Activated naive CD4-positive, alpha-beta T cell treated with Interleukin-2 at 50 U/mL for 16 hours (primary cell): Measurements from ENCODE around the gene PAK1.

ENCODE experiments used
- DNase-seq: peaks from one replicate; pipeline ENCODE4 v3.0.0-alpha.2; 2020

PAK1 gene

GRCh38 chr11:77359481-77359880 lies 114.4 kb downstream of the PAK1 start:
- DNase-seq, result no peak

DNA sequence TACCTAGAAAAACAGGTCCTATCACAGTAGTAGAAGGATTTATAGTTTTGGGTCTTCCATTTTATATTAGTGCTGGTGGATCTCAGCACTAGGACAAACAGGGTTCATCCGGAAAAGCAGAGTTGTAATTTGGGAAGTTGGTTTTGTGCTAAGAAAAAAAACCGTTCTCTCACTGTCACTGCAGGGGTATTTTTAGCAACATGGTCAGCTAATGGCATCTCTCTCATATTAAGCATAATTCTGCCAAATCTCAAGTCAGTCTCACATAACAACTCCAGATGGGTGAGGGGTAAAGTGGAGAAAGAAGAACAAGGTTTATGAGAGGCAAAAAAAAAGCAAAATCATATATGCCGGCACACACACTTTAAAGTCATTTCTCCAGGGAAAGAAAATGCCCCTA lies 120.8 kb downstream of the PAK1 start:
- no peak for DNase-seq

- no peak for DNase-seq
Observed at GRCh38 chr11:77351281-77351886, 122.5 kb downstream of the PAK1 start.

- DNase-seq, result no peak
Observed at GRCh38 chr11:77347948-77348347, 125.9 kb downstream of the PAK1 start.

DNA sequence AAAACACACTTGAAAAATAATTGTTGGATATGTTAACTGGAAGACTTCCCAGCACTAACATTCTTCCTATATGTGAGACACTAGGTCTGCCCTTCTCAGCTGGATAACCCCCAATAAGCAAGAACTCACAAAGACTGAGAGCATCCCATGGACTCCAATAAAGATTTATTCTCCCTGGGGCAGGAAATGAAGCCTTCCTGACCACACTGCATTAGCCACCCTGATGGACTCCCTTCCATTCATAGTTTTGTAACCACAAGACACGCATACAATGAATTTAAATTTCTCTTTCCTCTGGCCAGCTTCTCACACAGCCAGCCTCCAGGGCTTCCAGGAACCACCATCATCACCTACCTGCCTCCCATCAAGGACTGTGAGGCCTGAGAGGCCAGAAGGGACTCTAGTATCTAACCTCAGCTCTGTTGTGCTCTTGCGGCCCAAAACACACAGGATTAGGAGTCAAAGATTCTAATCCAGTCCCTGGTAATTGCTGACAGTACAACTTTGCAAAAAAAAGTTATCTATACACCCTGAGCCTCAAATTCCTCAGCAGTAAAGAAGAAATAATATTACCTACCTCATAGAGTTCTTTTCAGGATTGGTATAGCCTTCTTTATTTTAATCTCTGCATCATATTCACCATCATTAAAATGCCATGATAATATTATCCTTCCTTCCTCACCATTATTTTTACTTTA lies 126.8 kb downstream of the PAK1 start:
- DNase-seq, result no peak

DNA sequence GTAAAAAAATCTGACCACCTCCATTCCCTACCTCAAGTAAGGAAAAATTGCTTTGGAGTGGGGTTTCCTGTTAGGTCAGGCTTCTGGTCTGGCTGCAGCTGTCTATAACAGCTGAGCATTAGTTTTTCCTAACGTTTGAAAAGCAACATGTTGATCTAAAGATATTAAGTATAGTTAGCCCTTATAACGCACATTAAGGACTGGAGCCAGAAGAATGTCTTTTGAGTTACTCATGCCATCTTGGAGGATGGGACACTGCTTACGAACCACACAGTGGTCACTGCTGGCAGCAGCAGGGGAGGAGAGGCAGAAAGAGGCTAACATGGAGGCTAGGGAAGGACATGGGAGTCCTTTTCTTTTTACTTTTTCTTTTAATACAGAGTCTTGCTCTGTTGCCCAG lies 128.3 kb downstream of the PAK1 start:
- DNase-seq, result no peak

- no peak for DNase-seq
Observed at GRCh38 chr11:77340501-77340900, 133.4 kb downstream of the PAK1 start.

GRCh38 chr11:77332259-77332658 lies 141.6 kb downstream of the PAK1 start:
- DNase-seq, result no peak

GRCh38 chr11:77325159-77325558 lies 148.7 kb downstream of the PAK1 start:
- no peak for DNase-seq

DNA sequence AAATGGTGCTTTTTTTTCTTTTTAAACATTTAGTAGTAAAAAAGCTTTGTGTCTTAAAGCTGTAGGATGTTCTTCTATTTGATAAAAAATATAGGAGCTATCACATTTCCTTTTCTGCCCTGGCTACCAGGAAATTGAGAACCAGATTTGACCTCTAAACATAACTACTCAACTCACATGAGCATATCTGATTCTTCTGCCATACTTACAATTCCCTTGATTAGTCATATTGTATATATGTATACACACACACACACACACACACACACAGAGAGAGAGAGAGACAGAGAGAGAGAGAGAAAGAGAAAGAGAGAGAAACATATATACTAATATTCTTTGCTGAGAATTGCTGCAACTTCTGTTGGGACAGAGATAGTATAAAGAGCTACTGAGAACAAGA lies 149.4 kb downstream of the PAK1 start:
- DNase-seq, result no peak

DNA sequence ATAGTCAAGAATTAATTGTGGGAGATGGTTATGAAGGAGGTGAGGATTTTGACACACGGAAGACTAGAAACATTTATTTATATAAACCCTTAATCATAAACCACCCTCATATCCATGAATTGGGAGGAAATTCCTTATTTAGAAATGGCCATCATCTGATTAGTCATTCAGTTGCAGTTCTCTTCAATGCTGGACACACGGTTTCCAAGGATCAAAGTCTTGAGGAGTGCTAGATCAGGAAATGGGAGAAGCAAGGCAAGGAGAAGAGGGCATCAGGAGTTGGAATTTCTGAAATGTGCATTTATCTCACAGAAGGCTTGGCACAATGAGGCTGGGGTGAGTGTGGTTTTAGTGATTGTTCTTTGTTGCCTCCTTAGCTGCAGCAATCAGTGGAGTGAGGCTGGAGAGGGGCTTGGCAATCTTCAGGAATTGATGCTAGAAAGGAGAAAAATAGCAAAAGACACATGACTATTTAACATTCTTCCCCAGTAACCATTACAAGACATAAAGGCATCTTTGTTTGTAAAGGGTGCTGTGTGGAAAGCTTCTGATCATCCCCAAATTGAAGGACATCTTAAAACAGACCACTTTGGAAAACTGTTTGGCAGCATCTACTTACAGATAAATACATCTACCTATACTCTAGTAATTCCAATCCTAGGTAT lies 150.8 kb downstream of the PAK1 start:
- DNase-seq, result no peak

- no peak for DNase-seq
Observed at GRCh38 chr11:77322506-77322905, 151.4 kb downstream of the PAK1 start.

DNA sequence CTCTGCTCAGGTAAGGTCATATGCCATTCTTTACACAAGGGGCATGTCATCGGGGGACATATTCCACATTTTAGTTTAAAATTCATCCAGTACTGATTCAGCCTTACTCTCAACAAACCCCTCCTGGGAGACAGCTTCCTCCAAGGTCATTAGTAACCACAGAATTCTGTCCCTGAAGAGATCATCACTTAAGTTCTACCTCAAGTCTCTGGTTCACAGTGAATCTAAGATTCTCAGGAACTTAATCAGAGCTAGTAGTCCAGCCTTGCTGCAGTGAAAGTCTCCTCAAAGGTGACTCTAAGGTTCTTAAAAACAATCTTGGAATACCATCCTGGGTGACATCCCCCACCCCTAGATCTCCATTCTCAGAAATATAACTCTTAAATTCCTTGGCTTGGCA lies 153.5 kb downstream of the PAK1 start:
- DNase-seq, result no peak

DNA sequence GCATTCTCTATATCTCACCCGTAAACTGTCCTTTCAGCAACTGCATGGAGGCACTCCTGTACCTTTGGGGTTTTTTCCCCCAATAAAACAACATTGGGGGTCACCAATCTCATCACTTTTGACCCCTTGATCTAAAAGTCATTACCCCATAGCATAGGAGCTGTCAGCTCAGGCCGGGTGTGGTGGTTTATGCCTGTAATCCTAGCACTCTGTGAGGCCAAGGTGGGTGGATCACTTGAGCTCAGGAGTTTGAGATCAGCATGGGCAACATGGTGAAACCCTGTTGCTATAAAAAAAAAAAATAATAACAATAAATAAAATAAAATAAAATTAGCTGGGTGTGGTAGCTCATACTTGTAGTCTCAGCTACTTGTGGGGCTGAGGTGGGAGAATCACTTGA lies 155.3 kb downstream of the PAK1 start:
- DNase-seq, result no peak

DNA sequence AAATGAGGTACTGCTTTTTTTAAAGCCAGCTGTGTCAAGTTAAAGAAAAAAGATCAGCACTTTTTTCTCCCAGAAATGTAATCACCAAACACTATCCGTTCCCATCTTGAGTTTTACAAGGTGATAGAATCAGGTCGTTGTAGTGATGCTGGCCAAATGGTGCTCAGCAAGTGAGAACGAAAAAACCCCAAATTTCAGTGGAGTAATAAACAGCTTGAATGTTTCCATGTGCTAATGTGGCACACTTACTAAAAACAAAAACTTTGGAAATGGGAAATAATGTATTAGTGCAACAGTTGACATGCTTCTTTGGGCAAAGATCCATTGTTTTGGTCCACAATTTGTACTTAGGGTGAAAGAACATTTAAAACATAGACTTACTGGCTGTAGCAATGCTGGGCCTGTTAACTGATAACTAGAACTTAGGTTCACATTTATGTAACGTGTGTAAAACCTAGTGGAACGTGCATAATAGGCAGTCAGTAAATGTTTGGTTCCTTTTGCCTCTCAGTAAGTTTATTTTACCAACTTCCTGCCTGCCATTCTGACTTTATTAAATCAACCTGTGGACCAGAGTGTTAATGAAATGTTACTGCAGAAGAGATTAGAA lies 157.1 kb downstream of the PAK1 start:
- no peak for DNase-seq

DNA sequence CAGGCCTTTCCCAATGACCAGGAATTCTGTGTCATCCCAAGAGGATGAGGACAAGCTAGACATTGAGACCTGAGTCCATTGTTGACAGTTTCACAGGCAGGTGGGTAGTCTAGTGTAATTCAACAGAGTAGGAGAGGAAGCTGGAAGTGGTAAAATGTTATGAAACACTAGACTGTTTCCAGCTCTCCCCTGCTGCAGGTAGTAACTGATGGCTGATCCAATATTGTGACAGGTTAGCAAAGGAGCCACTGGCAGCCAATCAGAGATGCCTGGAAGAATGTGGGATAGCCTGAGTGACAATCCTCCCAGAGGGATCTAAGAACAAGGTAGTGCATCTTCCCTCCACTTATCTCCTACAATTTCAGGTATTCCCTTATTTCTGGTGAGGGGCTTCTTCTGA lies 161.8 kb downstream of the PAK1 start:
- DNase-seq, result no peak

GRCh38 chr11:77311701-77312100 lies 162.2 kb downstream of the PAK1 start:
- DNase-seq, result no peak

GRCh38 chr11:77310721-77311120 lies 163.2 kb downstream of the PAK1 start:
- DNase-seq, result no peak

GRCh38 chr11:77309401-77310085 lies 164.4 kb downstream of the PAK1 start:
- DNase-seq, result no peak

DNA sequence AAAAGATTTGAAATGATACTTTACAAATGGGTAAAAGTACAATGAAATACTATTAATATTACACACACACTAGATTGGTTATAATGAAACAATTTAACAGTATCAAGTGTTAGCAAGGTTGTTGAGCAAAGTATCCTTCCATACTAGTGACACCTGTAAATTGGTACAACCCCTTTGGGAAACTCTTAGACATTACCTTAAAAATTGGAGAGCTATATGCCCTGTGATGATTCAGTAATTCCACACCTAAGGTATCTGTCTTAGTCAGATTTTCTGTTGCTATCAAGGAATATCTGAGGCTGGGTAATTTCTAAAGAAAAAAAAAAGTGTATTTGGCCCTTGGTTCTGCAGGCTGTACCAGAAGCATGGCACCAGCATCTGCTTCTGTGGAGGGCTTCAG lies 165.1 kb downstream of the PAK1 start:
- DNase-seq, result no peak

DNA sequence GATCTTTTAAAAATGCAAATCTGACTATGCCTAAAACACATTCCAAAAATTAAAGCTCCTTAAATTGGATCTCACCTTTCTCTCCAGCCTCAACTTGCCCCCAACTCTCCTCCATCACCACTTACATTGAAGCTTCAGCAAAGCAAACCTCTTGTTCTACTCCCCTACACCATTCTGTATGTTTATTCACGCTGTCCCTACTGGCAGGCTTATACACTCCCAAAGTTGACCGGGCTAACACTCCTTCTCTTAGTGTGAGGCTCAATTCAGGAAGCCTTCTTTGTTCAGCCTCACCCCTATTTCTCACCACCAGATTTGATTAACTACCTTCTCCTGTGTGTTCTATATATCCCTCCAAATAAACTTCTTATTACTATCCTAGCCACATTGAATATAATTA lies 170.6 kb downstream of the PAK1 start:
- DNase-seq, result no peak

DNA sequence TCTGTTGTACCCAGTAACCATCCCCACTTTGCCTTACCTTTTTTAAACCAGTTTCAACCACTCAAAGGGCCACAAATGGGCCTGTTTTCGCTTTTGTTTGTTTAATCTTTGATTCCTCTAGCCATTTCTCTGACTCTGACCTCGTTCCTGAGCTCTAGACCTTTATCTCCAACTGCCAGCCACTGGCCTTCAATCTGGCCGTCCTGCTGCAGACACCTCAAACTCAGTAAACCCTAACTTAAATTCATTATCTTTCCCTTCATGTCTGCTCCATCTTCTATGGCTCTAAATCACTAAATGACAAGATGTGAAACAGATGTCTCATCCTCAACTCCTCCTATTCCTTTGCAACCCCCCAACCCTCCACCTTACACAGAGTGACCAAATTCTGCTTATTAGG lies 171.1 kb downstream of the PAK1 start:
- no peak for DNase-seq

- DNase-seq, result no peak
Observed at GRCh38 chr11:77301510-77301909, 172.4 kb downstream of the PAK1 start, which contains the start of gene GDPD4. GDPD4 (minus strand) TSS chr11:77301686; CDS start chr11:77285137, 16,549 bp downstream.
